ENCODE results near the gene SNX4.

Gene SNX4

GRCh38 chr3:125428216-125428830, 91.7 kb downstream of the SNX4 start:
- Histone ChIP-seq H3K27me3 (ENCODE audit: control insufficient read depth in 1 of 2, insufficient read depth in 1 of 2, low read length in 2 of 2) (no peaks in the 10 kb centered on the region), H3K4me1 (ENCODE audit: control insufficient read depth, insufficient read depth, low read depth, low read length) (no peaks in the 10 kb centered on the region), H3K36me3 (ENCODE audit: control insufficient read depth in 1 of 2, insufficient read depth in 2 of 2, low read depth in 1 of 2, low read length in 2 of 2) (no peaks in the 10 kb centered on the region), H2AK5ac (ENCODE audit: low read length, severe bottlenecking) (no peak overlapping the region), H2BK12ac (ENCODE audit: low read length in 2 of 2) (no peak overlapping the region), H3K79me1 (replicated peaks; ENCODE audit: low read length, poor library complexity, severe bottlenecking) (no peaks in the 10 kb centered on the region), H3K4me2 (ENCODE audit: low read length, poor library complexity, severe bottlenecking) (no peak overlapping the region), H3K9ac (ENCODE audit: low read length) (no peak overlapping the region), H4K8ac (ENCODE audit: low read length) (no peak overlapping the region), H4K91ac (ENCODE audit: low read length) (no peak overlapping the region), H3K4ac (ENCODE audit: low read depth in 1 of 2, low read length in 2 of 2) (no peak overlapping the region), H2BK15ac (ENCODE audit: low read depth, poor library complexity, severe bottlenecking) (no peak overlapping the region), H3K23ac (ENCODE audit: low read length in 2 of 2) (no peak overlapping the region), H3K18ac (ENCODE audit: low read depth in 1 of 2, low read length in 2 of 2) (no peak overlapping the region), H2BK120ac (ENCODE audit: low read depth, low read length) (no peak overlapping the region), H3K9me3 (ENCODE audit: control insufficient read depth, low read length) (no peaks in the 10 kb centered on the region), H3K14ac (ENCODE audit: low read length in 2 of 2) (no peak overlapping the region), H3K27ac (ENCODE audit: low read length, poor library complexity, severe bottlenecking) (no peak overlapping the region), H3K4me3 (ENCODE audit: insufficient read depth in 1 of 2, low read depth in 1 of 2, low read length in 2 of 2) (no peak overlapping the region), H2AFZ (ENCODE audit: low read depth, low read length) (no peak overlapping the region), H2BK5ac (ENCODE audit: low read depth, low read length, poor library complexity, severe bottlenecking) (no peak overlapping the region)
- DNase-seq = no peak
- 79% methylated on average over 6 of the region's 7 CpGs for WGBS

DNA sequence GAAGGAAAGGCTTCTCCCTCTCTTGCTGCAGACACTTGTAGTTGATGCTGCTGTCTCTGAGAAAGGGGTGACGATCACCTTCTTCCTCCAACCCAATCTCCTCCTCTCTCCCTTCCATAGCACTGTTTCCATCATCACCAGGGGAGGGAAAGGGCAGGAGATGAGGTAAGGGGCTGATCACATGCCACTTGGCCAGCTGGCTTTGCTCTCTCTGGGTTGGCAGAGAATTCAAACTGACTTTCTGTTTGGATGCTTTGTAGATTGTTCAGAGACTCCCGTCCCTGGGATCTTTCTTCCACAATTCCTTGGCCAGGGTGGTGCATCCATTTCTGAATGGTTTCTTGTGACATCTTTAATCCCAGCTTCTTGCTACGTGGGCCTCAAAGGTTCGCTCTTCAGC, 101.7 kb downstream of the SNX4 start:
- Histone ChIP-seq H3K27me3 (ENCODE audit: control insufficient read depth in 1 of 2, insufficient read depth in 1 of 2, low read length in 2 of 2) (peaks cover 0 to 5% of the 10 kb centered on the region in 2 experiments), H2AK5ac (ENCODE audit: low read length, severe bottlenecking) (no peak overlapping the region), H3K4ac (ENCODE audit: low read depth in 1 of 2, low read length in 2 of 2) (no peak overlapping the region), H2BK12ac (ENCODE audit: low read length in 2 of 2) (no peak overlapping the region), H3K9ac (ENCODE audit: low read length) (no peak overlapping the region), H2BK15ac (ENCODE audit: low read depth, poor library complexity, severe bottlenecking) (no peak overlapping the region), H2BK5ac (ENCODE audit: low read depth, low read length, poor library complexity, severe bottlenecking) (no peak overlapping the region), H3K36me3 (ENCODE audit: control insufficient read depth in 1 of 2, insufficient read depth in 2 of 2, low read depth in 1 of 2, low read length in 2 of 2) (no peaks in the 10 kb centered on the region), H2BK120ac (ENCODE audit: low read depth, low read length) (no peak overlapping the region), H2AFZ (ENCODE audit: low read depth, low read length) (no peak overlapping the region), H3K4me2 (ENCODE audit: low read length, poor library complexity, severe bottlenecking) (no peak overlapping the region), H4K8ac (ENCODE audit: low read length) (no peak overlapping the region), H3K4me1 (ENCODE audit: control insufficient read depth, insufficient read depth, low read depth, low read length) (no peaks in the 10 kb centered on the region), H3K18ac (ENCODE audit: low read depth in 1 of 2, low read length in 2 of 2) (no peak overlapping the region), H3K79me1 (replicated peaks; ENCODE audit: low read length, poor library complexity, severe bottlenecking) (no peaks in the 10 kb centered on the region), H3K4me3 (ENCODE audit: insufficient read depth in 1 of 2, low read depth in 1 of 2, low read length in 2 of 2) (no peak overlapping the region), H3K14ac (ENCODE audit: low read length in 2 of 2) (no peak overlapping the region), H3K23ac (ENCODE audit: low read length in 2 of 2) (no peak overlapping the region), H4K91ac (ENCODE audit: low read length) (no peak overlapping the region), H3K9me3 (ENCODE audit: control insufficient read depth, low read length) (no peaks in the 10 kb centered on the region), H3K27ac (ENCODE audit: low read length, poor library complexity, severe bottlenecking) (no peak overlapping the region)
- DNase-seq = no peak
- WGBS = 88% methylated on average over 3 of the region's 4 CpGs

DNA sequence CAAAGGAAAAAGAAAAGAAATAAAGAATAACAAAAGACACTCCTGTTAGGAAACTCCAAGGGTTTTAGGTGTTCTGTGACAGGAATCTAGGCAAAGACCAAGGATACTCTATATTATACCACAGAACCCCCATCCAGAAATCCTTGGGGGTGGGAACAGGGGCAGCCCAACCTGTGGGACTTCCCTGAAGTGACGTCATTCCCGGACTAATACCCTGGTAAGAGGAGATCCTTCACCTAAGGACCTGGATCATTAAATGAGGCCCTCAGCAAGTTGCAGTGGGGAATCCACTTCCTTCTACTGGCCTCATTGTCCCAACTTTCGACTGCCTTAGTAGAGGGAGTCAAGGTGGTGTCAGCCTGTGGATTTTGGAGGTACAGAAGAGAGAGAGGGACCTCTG, 103.8 kb downstream of the SNX4 start:
- H4K91ac ChIP-seq (ENCODE audit: low read length) = no peak overlapping the region
- no peak overlapping the region for H3K4me2 ChIP-seq (ENCODE audit: low read length, poor library complexity, severe bottlenecking)
- H3K27ac ChIP-seq (ENCODE audit: low read length, poor library complexity, severe bottlenecking) = no peak overlapping the region
- no peak overlapping the region for H2BK15ac ChIP-seq (ENCODE audit: low read depth, poor library complexity, severe bottlenecking)
- H3K4me1 ChIP-seq (ENCODE audit: control insufficient read depth, insufficient read depth, low read depth, low read length) = no peaks in the 10 kb centered on the region
- no peak overlapping the region for H2AFZ ChIP-seq (ENCODE audit: low read depth, low read length)
- H3K14ac ChIP-seq (ENCODE audit: low read length in 2 of 2) = no peak overlapping the region
- H3K18ac ChIP-seq (ENCODE audit: low read depth in 1 of 2, low read length in 2 of 2) = no peak overlapping the region
- H3K4ac ChIP-seq (ENCODE audit: low read depth in 1 of 2, low read length in 2 of 2) = no peak overlapping the region
- no peaks in the 10 kb centered on the region for H3K9me3 ChIP-seq (ENCODE audit: control insufficient read depth, low read length)
- H2BK12ac ChIP-seq (ENCODE audit: low read length in 2 of 2) = no peak overlapping the region
- DNase-seq = no peak
- no peak overlapping the region for H4K8ac ChIP-seq (ENCODE audit: low read length)
- H3K79me1 ChIP-seq (replicated peaks; ENCODE audit: low read length, poor library complexity, severe bottlenecking) = no peaks in the 10 kb centered on the region
- H3K4me3 ChIP-seq (ENCODE audit: insufficient read depth in 1 of 2, low read depth in 1 of 2, low read length in 2 of 2) = no peak overlapping the region
- H3K23ac ChIP-seq (ENCODE audit: low read length in 2 of 2) = no peak overlapping the region
- peaks cover 4 to 5% of the 10 kb centered on the region in 2 experiments for H3K27me3 ChIP-seq (ENCODE audit: control insufficient read depth in 1 of 2, insufficient read depth in 1 of 2, low read length in 2 of 2)
- no peak overlapping the region for H3K9ac ChIP-seq (ENCODE audit: low read length)
- no peaks in the 10 kb centered on the region for H3K36me3 ChIP-seq (ENCODE audit: control insufficient read depth in 1 of 2, insufficient read depth in 2 of 2, low read depth in 1 of 2, low read length in 2 of 2)
- 85% methylated on average over 3 of the region's 3 CpGs for WGBS
- H2BK120ac ChIP-seq (ENCODE audit: low read depth, low read length) = no peak overlapping the region
- no peak overlapping the region for H2AK5ac ChIP-seq (ENCODE audit: low read length, severe bottlenecking)
- no peak overlapping the region for H2BK5ac ChIP-seq (ENCODE audit: low read depth, low read length, poor library complexity, severe bottlenecking)

GRCh38 chr3:125414669-125415068, 105.3 kb downstream of the SNX4 start:
- no peak overlapping the region for H3K4me3 ChIP-seq (ENCODE audit: insufficient read depth in 1 of 2, low read depth in 1 of 2, low read length in 2 of 2)
- DNase-seq = no peak
- H3K23ac ChIP-seq (ENCODE audit: low read length in 2 of 2) = no peak overlapping the region
- 87% methylated on average over 4 of the region's 8 CpGs for WGBS
- no peak overlapping the region for H2BK120ac ChIP-seq (ENCODE audit: low read depth, low read length)
- no peak overlapping the region for H3K14ac ChIP-seq (ENCODE audit: low read length in 2 of 2)
- no peak overlapping the region for H3K18ac ChIP-seq (ENCODE audit: low read depth in 1 of 2, low read length in 2 of 2)
- no peak overlapping the region for H3K4me2 ChIP-seq (ENCODE audit: low read length, poor library complexity, severe bottlenecking)
- H3K9ac ChIP-seq (ENCODE audit: low read length) = no peak overlapping the region
- H3K9me3 ChIP-seq (ENCODE audit: control insufficient read depth, low read length) = no peaks in the 10 kb centered on the region
- H3K79me1 ChIP-seq (replicated peaks; ENCODE audit: low read length, poor library complexity, severe bottlenecking) = no peaks in the 10 kb centered on the region
- no peak overlapping the region for H3K4ac ChIP-seq (ENCODE audit: low read depth in 1 of 2, low read length in 2 of 2)
- no peaks in the 10 kb centered on the region for H3K36me3 ChIP-seq (ENCODE audit: control insufficient read depth in 1 of 2, insufficient read depth in 2 of 2, low read depth in 1 of 2, low read length in 2 of 2)
- H2BK15ac ChIP-seq (ENCODE audit: low read depth, poor library complexity, severe bottlenecking) = no peak overlapping the region
- no peak overlapping the region for H2BK12ac ChIP-seq (ENCODE audit: low read length in 2 of 2)
- no peak overlapping the region for H2AFZ ChIP-seq (ENCODE audit: low read depth, low read length)
- no peak overlapping the region for H3K27ac ChIP-seq (ENCODE audit: low read length, poor library complexity, severe bottlenecking)
- peaks cover 7 to 13% of the 10 kb centered on the region in 2 experiments for H3K27me3 ChIP-seq (ENCODE audit: control insufficient read depth in 1 of 2, insufficient read depth in 1 of 2, low read length in 2 of 2)
- no peak overlapping the region for H4K8ac ChIP-seq (ENCODE audit: low read length)
- H2AK5ac ChIP-seq (ENCODE audit: low read length, severe bottlenecking) = no peak overlapping the region
- H4K91ac ChIP-seq (ENCODE audit: low read length) = no peak overlapping the region
- no peaks in the 10 kb centered on the region for H3K4me1 ChIP-seq (ENCODE audit: control insufficient read depth, insufficient read depth, low read depth, low read length)
- H2BK5ac ChIP-seq (ENCODE audit: low read depth, low read length, poor library complexity, severe bottlenecking) = no peak overlapping the region

Measured in mesenchymal stem cell (in vitro differentiated cells and primary cell).